HG02642 (cell line): ENCODE results near the gene HMBS.
"Not testable (repeated sequence)": the region's sequence is repeated elsewhere in the genome, so short reads cannot be mapped to it uniquely, and the experiment has no call there.

ENCODE experiments used
- ATAC-seq: cut with Tn5 transposase; IDR thresholded peaks from one replicate; pipeline ENCODE4 v1.9.1; 2021; ENCODE audit warnings: mild to moderate bottlenecking; ENCODE audit not compliant: unreplicated experiment, poor library complexity

HMBS gene

GRCh38 chr11:119100246-119100970 is 15.7 kb downstream of the HMBS start:
- ATAC-seq = no peak

GRCh38 chr11:119100994-119101758 is 16.5 kb downstream of the HMBS start:
- ATAC-seq = peak; percentile 16

GRCh38 chr11:119101759-119102423 is 17.2 kb downstream of the HMBS start, which contains the start of gene DPAGT1:
Gene DPAGT1 (minus strand): TSS chr11:119101853. CDS start chr11:119101655, 198 bp downstream.
- peak; percentile 81 for ATAC-seq

- not testable (repeated sequence) for ATAC-seq
Observed at GRCh38 chr11:119103161-119103664, 18.5 kb downstream of the HMBS start.

GRCh38 chr11:119103793-119104192 is 19.1 kb downstream of the HMBS start:
- no peak for ATAC-seq

- ATAC-seq = peak; percentile 77
Observed at GRCh38 chr11:119106564-119107537, 22.2 kb downstream of the HMBS start, which contains the start of gene C2CD2L. Gene C2CD2L (plus strand): TSS chr11:119107344. CDS start chr11:119107742, 398 bp downstream.

- ATAC-seq = peak; percentile 32
Observed at GRCh38 chr11:119107538-119108145, 23.0 kb downstream of the HMBS start.

- no peak for ATAC-seq
Observed at GRCh38 chr11:119108146-119108856, 23.6 kb downstream of the HMBS start.

GRCh38 chr11:119108857-119109221 is 24.2 kb downstream of the HMBS start:
- ATAC-seq = no peak

- ATAC-seq = no peak
Observed at GRCh38 chr11:119109843-119110242, 25.2 kb downstream of the HMBS start.

- ATAC-seq = no peak
Observed at GRCh38 chr11:119110439-119110838, 25.8 kb downstream of the HMBS start.

- no peak for ATAC-seq
Observed at GRCh38 chr11:119111361-119111925, 26.8 kb downstream of the HMBS start.

GRCh38 chr11:119112314-119113020 is 27.8 kb downstream of the HMBS start:
- ATAC-seq = no peak

- no peak for ATAC-seq
Observed at GRCh38 chr11:119113716-119114115, 29.0 kb downstream of the HMBS start.

- ATAC-seq = no peak
Observed at GRCh38 chr11:119114351-119114750, 29.7 kb downstream of the HMBS start.

GRCh38 chr11:119115484-119116234 is 31.0 kb downstream of the HMBS start:
- no peak for ATAC-seq

- ATAC-seq = no peak
Observed at GRCh38 chr11:119116235-119116594, 31.5 kb downstream of the HMBS start.
